Measurements from ENCODE around the gene ZBTB49. TPM values are rescaled to one million over a fixed set of nuclear protein-coding genes. Genes with fewer than 3 reads are reported as not detected.

Gene ZBTB49
- total RNA-seq, 4 donors from 2014 or later = 2.4 to 11.2 (median 6.0) TPM

DNA sequence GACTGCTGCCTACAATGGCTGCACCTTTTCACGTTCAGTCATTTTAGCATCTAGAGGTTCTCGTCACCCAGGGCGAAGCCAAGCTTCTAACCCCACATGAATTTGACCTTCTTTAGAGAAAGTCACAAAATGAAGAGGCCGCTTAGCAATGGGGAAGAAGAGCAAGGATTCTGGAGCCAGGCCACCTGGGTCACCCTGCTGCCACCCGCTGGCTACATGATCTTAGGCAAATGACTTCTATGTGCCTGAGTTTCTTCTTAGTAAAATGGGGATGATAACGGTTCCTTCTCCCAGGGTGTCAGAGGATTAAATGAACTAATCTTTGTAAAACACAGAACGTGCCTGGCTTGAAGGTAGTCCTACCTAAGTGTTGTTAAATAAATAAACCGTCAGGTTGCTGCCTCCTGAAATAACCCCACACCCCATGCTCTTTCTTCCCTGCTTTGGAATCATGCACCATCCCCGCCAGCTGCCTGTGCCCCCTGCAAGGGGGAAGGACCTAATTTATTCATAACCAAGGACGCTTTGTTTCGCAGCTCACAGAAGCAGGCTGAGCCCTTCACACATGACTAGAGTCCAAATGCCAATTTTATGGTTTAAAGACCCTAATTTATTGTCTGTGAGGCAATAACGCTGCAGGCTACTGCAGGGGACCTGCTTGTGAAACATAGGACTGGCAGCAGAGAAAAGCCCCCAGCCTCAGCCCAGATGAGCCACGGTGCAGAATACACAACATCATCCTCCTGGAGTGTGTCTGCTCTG lies 68.2 kb downstream of the ZBTB49 start:
- Histone ChIP-seq H3K27me3 (peaks cover 15% of the 10 kb centered on the region), H3K9me3 (no peaks in the 10 kb centered on the region), H3K4me1 (no peaks in the 10 kb centered on the region), H3K27ac (no peak overlapping the region), H3K36me3 (no peaks in the 10 kb centered on the region), H3K4me3 (no peak overlapping the region)
- no peak for TF ChIP-seq EP300 (IDR thresholded peaks at IDR 0.05; ENCODE audit: low read depth)
- TF ChIP-seq, protein P1, sequence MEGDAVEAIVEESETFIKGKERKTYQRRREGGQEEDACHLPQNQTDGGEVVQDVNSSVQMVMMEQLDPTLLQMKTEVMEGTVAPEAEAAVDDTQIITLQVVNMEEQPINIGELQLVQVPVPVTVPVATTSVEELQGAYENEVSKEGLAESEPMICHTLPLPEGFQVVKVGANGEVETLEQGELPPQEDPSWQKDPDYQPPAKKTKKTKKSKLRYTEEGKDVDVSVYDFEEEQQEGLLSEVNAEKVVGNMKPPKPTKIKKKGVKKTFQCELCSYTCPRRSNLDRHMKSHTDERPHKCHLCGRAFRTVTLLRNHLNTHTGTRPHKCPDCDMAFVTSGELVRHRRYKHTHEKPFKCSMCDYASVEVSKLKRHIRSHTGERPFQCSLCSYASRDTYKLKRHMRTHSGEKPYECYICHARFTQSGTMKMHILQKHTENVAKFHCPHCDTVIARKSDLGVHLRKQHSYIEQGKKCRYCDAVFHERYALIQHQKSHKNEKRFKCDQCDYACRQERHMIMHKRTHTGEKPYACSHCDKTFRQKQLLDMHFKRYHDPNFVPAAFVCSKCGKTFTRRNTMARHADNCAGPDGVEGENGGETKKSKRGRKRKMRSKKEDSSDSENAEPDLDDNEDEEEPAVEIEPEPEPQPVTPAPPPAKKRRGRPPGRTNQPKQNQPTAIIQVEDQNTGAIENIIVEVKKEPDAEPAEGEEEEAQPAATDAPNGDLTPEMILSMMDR (IDR thresholded peaks at IDR 0.05) = no peak
- intact Hi-C loops (cut with DNase I; ENCODE audit: low total_unique reads) (no loop called here), in situ Hi-C loops (cut with MboI; ENCODE audit: low pct_ligation_motif_present in 1 of 4, low pct_unique_long_range_greater_than_20kb in 1 of 4, low sequenced_read_pairs in 3 of 4) (no loop called here)
- DNase-seq = no peak
- 33 to 44% methylated on average over 8 to 13 of the region's 13 CpGs for WGBS, 2 donors (ENCODE audit: low coverage in 1 of 2)

- no peak for DNase-seq
- H3K27ac ChIP-seq = no peak overlapping the region
- no peaks in the 10 kb centered on the region for H3K36me3 ChIP-seq
- no peak overlapping the region for H3K4me3 ChIP-seq
- in situ Hi-C loops (cut with MboI; ENCODE audit: low pct_ligation_motif_present in 1 of 4, low pct_unique_long_range_greater_than_20kb in 1 of 4, low sequenced_read_pairs in 3 of 4) (no loop called here), intact Hi-C loops (cut with DNase I; ENCODE audit: low total_unique reads) (no loop called here)
- WGBS, 2 donors (ENCODE audit: low coverage in 1 of 2) = 63 to 88% methylated on average over 2 to 8 of the region's 8 CpGs
- no peaks in the 10 kb centered on the region for H3K4me1 ChIP-seq
- TF ChIP-seq, protein P1 (IDR thresholded peaks at IDR 0.05) = no peak
- no peak for TF ChIP-seq EP300 (IDR thresholded peaks at IDR 0.05; ENCODE audit: low read depth)
- no peak for TF ChIP-seq POLR2AphosphoS5 (IDR thresholded peaks at IDR 0.05)
- no peak for TF ChIP-seq POLR2A (IDR thresholded peaks at IDR 0.05)
- H3K27me3 ChIP-seq = peaks cover 15% of the 10 kb centered on the region
- H3K9me3 ChIP-seq = no peaks in the 10 kb centered on the region
Observed at GRCh38 chr4:4361883-4362282, 71.8 kb downstream of the ZBTB49 start.

DNA sequence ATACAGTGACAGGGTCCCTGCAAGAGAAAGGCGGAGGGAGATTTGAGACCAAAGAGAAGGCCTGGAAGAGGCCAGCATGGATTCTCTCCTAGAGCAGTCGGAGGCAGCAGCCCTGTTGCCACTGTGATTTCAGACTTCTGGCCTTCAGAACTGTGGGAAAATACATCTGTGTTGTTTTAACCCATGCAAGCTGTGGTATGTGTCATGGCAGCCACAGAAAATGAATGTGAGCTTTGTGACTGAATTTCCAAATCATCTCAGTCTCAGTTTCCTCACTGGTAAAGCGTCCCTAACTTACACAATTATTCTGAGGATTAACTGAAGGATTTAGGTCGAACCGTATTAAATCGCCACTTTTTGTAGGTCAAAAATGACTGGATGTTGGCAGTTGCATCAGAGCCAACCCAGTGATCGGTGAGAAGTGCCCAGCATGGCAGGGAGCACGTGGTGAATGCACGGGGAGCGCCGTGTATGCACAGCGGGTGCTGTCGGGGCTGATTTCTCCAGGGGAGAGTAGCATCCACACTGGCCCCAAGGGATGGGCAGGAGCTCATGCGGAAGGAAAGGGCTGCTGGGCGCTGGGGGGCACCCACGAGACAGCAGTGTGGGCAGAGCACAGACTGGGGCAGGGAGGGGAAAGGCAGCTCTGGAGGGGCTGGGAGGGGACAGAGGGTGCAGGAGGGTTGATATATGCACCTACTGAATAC lies 73.1 kb downstream of the ZBTB49 start:
- WGBS, 2 donors (ENCODE audit: low coverage in 1 of 2) = 78 to 82% methylated on average over 6 to 16 of the region's 16 CpGs
- Histone ChIP-seq H3K27ac (no peak overlapping the region), H3K36me3 (no peaks in the 10 kb centered on the region), H3K4me1 (no peaks in the 10 kb centered on the region), H3K9me3 (no peaks in the 10 kb centered on the region), H3K4me3 (no peak overlapping the region), H3K27me3 (peaks cover 6% of the 10 kb centered on the region)
- in situ Hi-C loops (cut with MboI; ENCODE audit: low pct_ligation_motif_present in 1 of 4, low pct_unique_long_range_greater_than_20kb in 1 of 4, low sequenced_read_pairs in 3 of 4) = no loop called here
- intact Hi-C loops (cut with DNase I; ENCODE audit: low total_unique reads) = no loop called here
- no peak for DNase-seq
- TF ChIP-seq EP300 (IDR thresholded peaks at IDR 0.05; ENCODE audit: low read depth) (no peak), POLR2AphosphoS5 (IDR thresholded peaks at IDR 0.05) (no peak), POLR2A (IDR thresholded peaks at IDR 0.05) (no peak)
- TF ChIP-seq, protein P1 (IDR thresholded peaks at IDR 0.05) = no peak

- Histone ChIP-seq H3K27ac (no peak overlapping the region), H3K4me3 (no peak overlapping the region), H3K27me3 (no peaks in the 10 kb centered on the region), H3K9me3 (no peaks in the 10 kb centered on the region), H3K4me1 (no peaks in the 10 kb centered on the region), H3K36me3 (no peaks in the 10 kb centered on the region)
- TF ChIP-seq EP300 (IDR thresholded peaks at IDR 0.05; ENCODE audit: low read depth) (no peak), POLR2AphosphoS5 (IDR thresholded peaks at IDR 0.05) (no peak), POLR2A (IDR thresholded peaks at IDR 0.05) (no peak)
- TF ChIP-seq, protein P1 (IDR thresholded peaks at IDR 0.05) = no peak
- in situ Hi-C loops (cut with MboI; ENCODE audit: low pct_ligation_motif_present in 1 of 4, low pct_unique_long_range_greater_than_20kb in 1 of 4, low sequenced_read_pairs in 3 of 4) = no loop called here
- intact Hi-C loops (cut with DNase I; ENCODE audit: low total_unique reads) = no loop called here
- no peak for DNase-seq
- WGBS, 2 donors (ENCODE audit: low coverage in 1 of 2) = 74 to 76% methylated on average over 3 of the region's 3 CpGs
Observed at GRCh38 chr4:4364061-4364460, 74.0 kb downstream of the ZBTB49 start.
